Tibial nerve (tissue), 4 donors: Measurements from ENCODE around the gene KRTAP5-1.

Experiments
- EP300 ChIP-seq, 2 donors: sonication (generic); formaldehyde crosslinking; IDR thresholded peaks; one replicate each; pipeline ENCODE4 v1.6.1; 2017; ENCODE audit warnings: antibody characterized with exemption in 2 of 2, mild to moderate bottlenecking in 1 of 2
- POLR2A ChIP-seq, 2 donors: fragments of 450-650 bp; IDR thresholded peaks; one replicate each; pipeline ENCODE4 v1.6.1; 2017; ENCODE audit warnings: antibody characterized with exemption in 2 of 2, mild to moderate bottlenecking in 2 of 2, moderate library complexity in 2 of 2
- TF ChIP-seq, protein P1 (sequence below), 5 experiments: fragments of 200-600 bp in 3 of 5; fragments of 450-650 bp in 2 of 5; sonication (generic) in 3 of 5; IDR thresholded peaks; one replicate each; pipeline ENCODE4 v1.5.1; 2016 to 2019; ENCODE audit warnings: antibody characterized with exemption in 5 of 5, mild to moderate bottlenecking in 3 of 5, moderate library complexity in 2 of 5

DNA sequence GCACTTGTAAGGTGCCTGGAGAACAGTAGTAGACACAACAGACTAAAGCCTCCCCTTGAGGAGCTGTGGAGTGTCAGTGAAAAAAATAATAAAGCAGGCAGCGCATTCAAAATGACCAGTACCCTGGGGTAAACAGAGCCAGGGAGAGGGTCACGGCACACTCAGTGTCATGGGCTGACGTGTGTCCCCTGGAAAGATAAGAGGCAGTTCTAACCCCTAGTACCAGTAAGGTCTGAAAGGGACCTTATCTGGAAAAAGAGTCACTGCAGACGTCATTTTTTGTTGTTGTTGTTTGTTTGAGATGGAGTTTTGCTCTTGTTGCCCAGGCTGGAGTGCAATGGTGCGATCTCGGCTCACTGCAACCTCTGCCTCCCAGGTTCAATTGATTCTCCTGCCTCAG lies 45.0 kb downstream of the KRTAP5-1 start:
- TF ChIP-seq, protein P1, sequence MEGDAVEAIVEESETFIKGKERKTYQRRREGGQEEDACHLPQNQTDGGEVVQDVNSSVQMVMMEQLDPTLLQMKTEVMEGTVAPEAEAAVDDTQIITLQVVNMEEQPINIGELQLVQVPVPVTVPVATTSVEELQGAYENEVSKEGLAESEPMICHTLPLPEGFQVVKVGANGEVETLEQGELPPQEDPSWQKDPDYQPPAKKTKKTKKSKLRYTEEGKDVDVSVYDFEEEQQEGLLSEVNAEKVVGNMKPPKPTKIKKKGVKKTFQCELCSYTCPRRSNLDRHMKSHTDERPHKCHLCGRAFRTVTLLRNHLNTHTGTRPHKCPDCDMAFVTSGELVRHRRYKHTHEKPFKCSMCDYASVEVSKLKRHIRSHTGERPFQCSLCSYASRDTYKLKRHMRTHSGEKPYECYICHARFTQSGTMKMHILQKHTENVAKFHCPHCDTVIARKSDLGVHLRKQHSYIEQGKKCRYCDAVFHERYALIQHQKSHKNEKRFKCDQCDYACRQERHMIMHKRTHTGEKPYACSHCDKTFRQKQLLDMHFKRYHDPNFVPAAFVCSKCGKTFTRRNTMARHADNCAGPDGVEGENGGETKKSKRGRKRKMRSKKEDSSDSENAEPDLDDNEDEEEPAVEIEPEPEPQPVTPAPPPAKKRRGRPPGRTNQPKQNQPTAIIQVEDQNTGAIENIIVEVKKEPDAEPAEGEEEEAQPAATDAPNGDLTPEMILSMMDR (IDR thresholded peaks at IDR 0.05): no peak
- TF ChIP-seq POLR2A (IDR thresholded peaks at IDR 0.05): no peak
- no peak for TF ChIP-seq EP300 (IDR thresholded peaks at IDR 0.05)
